SH-SY5Y (cell line): Measurements from ENCODE around the gene AGAP1.

Experiments used
- GATA2 ChIP-seq: IDR thresholded peaks from 2 replicates; pipeline ENCODE4 v1.6.1; 2011; ENCODE audit warnings: mild to moderate bottlenecking, low read depth, low read length
- GATA3 ChIP-seq: IDR thresholded peaks from 2 replicates; pipeline ENCODE4 v1.6.1; 2011; ENCODE audit warnings: low read depth, mild to moderate bottlenecking, low read length, moderate library complexity

- no peak for TF ChIP-seq GATA3
- TF ChIP-seq GATA2: no peak
These were observed 99.0 kb downstream of the AGAP1 start for GRCh38 chr2:235592836-235593235.
